Activated naive CD4-positive, alpha-beta T cell treated with anti-CD3 and anti-CD28 coated beads, Interleukin-2, amount 50 U/mL, for 72 hours (primary cell): ENCODE results near the gene MICAL3. TPM values are rescaled to one million over a fixed set of nuclear protein-coding genes. Genes with fewer than 3 reads are reported as not detected.
A peak's percentile ranks its signal among the peaks of the same experiment; 100 is the strongest.

Experiments
- ATAC-seq, 2 donors: fragments of 150-1000 bp; cut with Tn5 transposase; 2 replicates each; pipeline ENCODE4 v1.10.0; 2021; ENCODE audit warnings: mild to moderate bottlenecking in 2 of 2, moderate library complexity in 2 of 2
- DNase-seq, 2 donors: peaks; one replicate each; pipeline ENCODE4 v3.0.0; 2021 to 2022; ENCODE audit warnings: low spot score in 2 of 2
- H3K27ac Mint-ChIP-seq, 2 donors: one replicate each; pipeline ENCODE4 v1.8.0; 2022; ENCODE audit warnings: mild to moderate bottlenecking in 2 of 2, mixed read lengths in 2 of 2
- H3K36me3 Mint-ChIP-seq, 2 donors: one replicate each; pipeline ENCODE4 v1.8.0; 2022; ENCODE audit warnings: mixed read lengths in 2 of 2
- H3K9me3 Mint-ChIP-seq, 2 donors: one replicate each; pipeline ENCODE4 v1.8.0; 2022; ENCODE audit warnings: mixed read lengths in 2 of 2
- total RNA-seq, 2 donors: library from RNA; stranded (reverse); gene quantifications; one replicate each; pipeline ENCODE4 v1.2.3, GENCODE V29; 2022

The MICAL3 gene
- total RNA-seq, 2 donors from 2014 or later: 19.5 to 30.2 TPM

GRCh38 chr22:17861909-17862308 is 162.5 kb downstream of the MICAL3 start:
- ATAC-seq (no peak), DNase-seq (no peak)
- Mint-ChIP-seq H3K9me3 (no peaks in the 10 kb centered on the region), H3K36me3 (no peaks in the 10 kb centered on the region), H3K27ac (peak overlapping the region in 1 of 2 donors; percentile 17)

GRCh38 chr22:17860220-17860965 is 164.0 kb downstream of the MICAL3 start:
- peak overlapping the region in 1 of 2 donors; percentile 55 for H3K27ac Mint-ChIP-seq
- ATAC-seq: no peak
- no peaks in the 10 kb centered on the region for H3K36me3 Mint-ChIP-seq
- DNase-seq: no peak
- H3K9me3 Mint-ChIP-seq: no peaks in the 10 kb centered on the region

- H3K36me3 Mint-ChIP-seq: no peaks in the 10 kb centered on the region
- no peak for ATAC-seq
- H3K9me3 Mint-ChIP-seq: no peaks in the 10 kb centered on the region
Observed at GRCh38 chr22:17858033-17858432, 166.3 kb downstream of the MICAL3 start.

GRCh38 chr22:17855572-17856290 is 168.6 kb downstream of the MICAL3 start:
- ATAC-seq (no peak), DNase-seq (no peak)
- no peak overlapping the region for H3K27ac Mint-ChIP-seq
- no peaks in the 10 kb centered on the region for H3K36me3 Mint-ChIP-seq
- no peaks in the 10 kb centered on the region for H3K9me3 Mint-ChIP-seq

More at GRCh38 chr22:17858033-17858432, 166.3 kb downstream of the MICAL3 start:
- no peak overlapping the region for H3K27ac Mint-ChIP-seq
- DNase-seq: no peak

- no peaks in the 10 kb centered on the region for H3K9me3 Mint-ChIP-seq
Observed at GRCh38 chr22:17853073-17853472, 171.3 kb downstream of the MICAL3 start.

GRCh38 chr22:17851759-17852158 is 172.6 kb downstream of the MICAL3 start:
- Mint-ChIP-seq H3K9me3 (no peaks in the 10 kb centered on the region), H3K27ac (no peak overlapping the region), H3K36me3 (no peaks in the 10 kb centered on the region)
- no peak for ATAC-seq
- no peak for DNase-seq

More at GRCh38 chr22:17853073-17853472, 171.3 kb downstream of the MICAL3 start:
- Mint-ChIP-seq H3K36me3 (no peaks in the 10 kb centered on the region), H3K27ac (no peak overlapping the region)
- DNase-seq (no peak), ATAC-seq (no peak)

GRCh38 chr22:17847360-17848078 is 176.8 kb downstream of the MICAL3 start:
- H3K27ac Mint-ChIP-seq: no peak overlapping the region
- ATAC-seq (no peak), DNase-seq (no peak)
- H3K36me3 Mint-ChIP-seq: no peaks in the 10 kb centered on the region
- H3K9me3 Mint-ChIP-seq: no peaks in the 10 kb centered on the region

- H3K9me3 Mint-ChIP-seq: no peaks in the 10 kb centered on the region
- no peak for DNase-seq
- no peak for ATAC-seq
- no peaks in the 10 kb centered on the region for H3K36me3 Mint-ChIP-seq
- H3K27ac Mint-ChIP-seq: peak overlapping the region in 1 of 2 donors; percentile 55
Observed at GRCh38 chr22:17846326-17846992, 177.9 kb downstream of the MICAL3 start.

- no peaks in the 10 kb centered on the region for H3K9me3 Mint-ChIP-seq
- no peak for ATAC-seq
- H3K36me3 Mint-ChIP-seq: no peaks in the 10 kb centered on the region
Observed at GRCh38 chr22:17845790-17846189, 178.6 kb downstream of the MICAL3 start.

GRCh38 chr22:17845327-17845726 is 179.0 kb downstream of the MICAL3 start:
- no peak overlapping the region for H3K27ac Mint-ChIP-seq
- DNase-seq (no peak), ATAC-seq (no peak)
- no peaks in the 10 kb centered on the region for H3K36me3 Mint-ChIP-seq
- no peaks in the 10 kb centered on the region for H3K9me3 Mint-ChIP-seq

More at GRCh38 chr22:17845790-17846189, 178.6 kb downstream of the MICAL3 start:
- no peak overlapping the region for H3K27ac Mint-ChIP-seq
- no peak for DNase-seq

GRCh38 chr22:17844150-17844549 is 180.2 kb downstream of the MICAL3 start:
- Mint-ChIP-seq H3K27ac (no peak overlapping the region), H3K36me3 (no peaks in the 10 kb centered on the region), H3K9me3 (no peaks in the 10 kb centered on the region)
- ATAC-seq (no peak), DNase-seq (no peak)

GRCh38 chr22:17842386-17842785 is 182.0 kb downstream of the MICAL3 start:
- peak overlapping the region in 1 of 2 donors; percentile 20 for H3K27ac Mint-ChIP-seq
- H3K9me3 Mint-ChIP-seq: no peaks in the 10 kb centered on the region
- ATAC-seq: peak; percentile 58 to 89
- H3K36me3 Mint-ChIP-seq: no peaks in the 10 kb centered on the region
- DNase-seq: no peak

- peak overlapping the region in 1 of 2 donors; percentile 20 for H3K27ac Mint-ChIP-seq
- H3K36me3 Mint-ChIP-seq: no peaks in the 10 kb centered on the region
- no peaks in the 10 kb centered on the region for H3K9me3 Mint-ChIP-seq
- no peak for DNase-seq
- ATAC-seq: no peak
Observed at GRCh38 chr22:17841836-17842235, 182.5 kb downstream of the MICAL3 start.

- H3K27ac Mint-ChIP-seq: no peak overlapping the region
- H3K36me3 Mint-ChIP-seq: no peaks in the 10 kb centered on the region
- no peak for DNase-seq
- ATAC-seq: no peak
- H3K9me3 Mint-ChIP-seq: no peaks in the 10 kb centered on the region
Observed at GRCh38 chr22:17838180-17838865, 186.0 kb downstream of the MICAL3 start.

- ATAC-seq (no peak), DNase-seq (no peak)
- Mint-ChIP-seq H3K27ac (no peak overlapping the region), H3K36me3 (no peaks in the 10 kb centered on the region), H3K9me3 (no peaks in the 10 kb centered on the region)
Observed at GRCh38 chr22:17836992-17837742, 187.2 kb downstream of the MICAL3 start.
